Mammary microvascular endothelial cell (primary cell): ENCODE measurements around the gene CWC27. TPM values are rescaled to one million over a fixed set of nuclear protein-coding genes. Genes with fewer than 3 reads are reported as not detected.

ENCODE experiments used
- total RNA-seq: library from RNA; depleted of rRNA; stranded (reverse); fragments of >200 nt; gene quantifications from 2 replicates; pipeline ENCODE4 v1.2.3, GENCODE V29; 2015

The CWC27 gene
- total RNA-seq: 10.2 and 10.4 TPM in 2 replicates

GRCh38 chr5:64768358-64769312 lies at the start of gene CWC27, which contains the start of gene SREK1IP1:
Gene CWC27, plus strand, starts transcription at chr5:64768930. Its CDS starts 217 bp downstream, at chr5:64769147.
Gene SREK1IP1, minus strand, starts transcription at chr5:64768691. Its CDS starts 174 bp downstream, at chr5:64768517.

Other genes starting within 250 kb of the CWC27 start
- not detected in 2 replicates for gene SHISAL2B, start 78.4 kb upstream of the CWC27 start, total RNA-seq
- gene SREK1IP1, start 239 bp upstream of the CWC27 start, total RNA-seq: 5.9 and 7.9 TPM in 2 replicates